Measurements from ENCODE around the gene GUCA1A.
"Not testable (repeated sequence)": the region's sequence is repeated elsewhere in the genome, so short reads cannot be mapped to it uniquely, and the experiment has no call there.

Gene GUCA1A

DNA sequence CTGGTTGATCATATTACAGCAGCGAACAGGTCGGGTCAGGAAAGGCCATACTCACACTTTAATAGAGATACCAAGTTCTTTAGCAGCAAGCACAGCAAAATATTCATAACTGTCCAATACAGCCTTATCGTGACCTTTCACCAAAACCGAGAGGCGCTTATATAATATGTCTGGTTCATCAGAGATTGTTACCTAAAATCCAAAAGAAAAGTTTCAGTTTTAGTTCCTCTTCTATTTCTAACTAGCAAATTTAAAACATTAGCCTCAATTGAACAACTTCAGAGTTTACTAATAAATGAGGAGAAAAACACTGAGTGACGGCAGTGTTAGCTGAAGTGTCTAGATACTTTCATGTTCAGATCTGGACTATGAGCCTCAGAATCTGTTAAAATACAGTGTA lies 38.6 kb downstream of the GUCA1A start:
- DNase-seq = no peak

DNA sequence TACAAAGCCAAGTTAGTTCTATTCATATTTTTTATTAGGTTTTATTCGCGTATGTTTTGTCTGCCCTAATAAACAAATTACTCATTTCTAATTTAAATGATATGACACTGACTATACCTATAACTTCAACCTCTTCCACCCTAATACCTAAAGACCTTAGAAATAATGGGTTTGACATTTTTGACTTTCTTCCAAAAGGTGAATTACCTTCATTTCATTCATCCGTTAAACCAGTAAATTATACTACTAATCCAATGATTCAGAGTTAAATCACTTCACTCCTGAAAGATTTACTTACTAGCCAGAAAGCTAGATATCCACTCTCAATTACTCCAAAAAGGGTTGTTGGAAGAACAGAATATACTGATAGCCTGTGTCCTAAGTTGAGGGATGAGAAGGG lies 39.3 kb downstream of the GUCA1A start:
- no peak for DNase-seq

- DNase-seq = not testable (repeated sequence)
These were observed 43.3 kb downstream of the GUCA1A start for GRCh38 chr6:42216495-42216894.

DNA sequence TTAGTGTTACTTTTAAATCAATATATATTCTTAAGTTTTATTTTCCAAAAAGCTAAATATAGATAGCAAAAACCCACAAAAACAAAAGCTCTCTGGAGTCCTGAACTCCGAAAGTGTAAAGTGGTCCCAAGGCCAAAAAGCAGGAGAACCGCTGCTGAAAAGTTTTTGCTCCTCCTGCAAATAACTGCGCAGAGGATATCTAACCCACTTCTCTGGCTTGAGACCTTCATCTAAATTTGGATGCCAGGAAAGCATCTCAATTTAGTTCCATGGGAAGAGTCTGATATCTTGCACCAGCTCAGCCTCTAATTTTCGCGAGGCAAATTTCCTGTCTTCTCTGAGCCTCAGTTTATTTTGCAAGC lies 44.0 kb downstream of the GUCA1A start:
- DNase-seq = no peak

DNA sequence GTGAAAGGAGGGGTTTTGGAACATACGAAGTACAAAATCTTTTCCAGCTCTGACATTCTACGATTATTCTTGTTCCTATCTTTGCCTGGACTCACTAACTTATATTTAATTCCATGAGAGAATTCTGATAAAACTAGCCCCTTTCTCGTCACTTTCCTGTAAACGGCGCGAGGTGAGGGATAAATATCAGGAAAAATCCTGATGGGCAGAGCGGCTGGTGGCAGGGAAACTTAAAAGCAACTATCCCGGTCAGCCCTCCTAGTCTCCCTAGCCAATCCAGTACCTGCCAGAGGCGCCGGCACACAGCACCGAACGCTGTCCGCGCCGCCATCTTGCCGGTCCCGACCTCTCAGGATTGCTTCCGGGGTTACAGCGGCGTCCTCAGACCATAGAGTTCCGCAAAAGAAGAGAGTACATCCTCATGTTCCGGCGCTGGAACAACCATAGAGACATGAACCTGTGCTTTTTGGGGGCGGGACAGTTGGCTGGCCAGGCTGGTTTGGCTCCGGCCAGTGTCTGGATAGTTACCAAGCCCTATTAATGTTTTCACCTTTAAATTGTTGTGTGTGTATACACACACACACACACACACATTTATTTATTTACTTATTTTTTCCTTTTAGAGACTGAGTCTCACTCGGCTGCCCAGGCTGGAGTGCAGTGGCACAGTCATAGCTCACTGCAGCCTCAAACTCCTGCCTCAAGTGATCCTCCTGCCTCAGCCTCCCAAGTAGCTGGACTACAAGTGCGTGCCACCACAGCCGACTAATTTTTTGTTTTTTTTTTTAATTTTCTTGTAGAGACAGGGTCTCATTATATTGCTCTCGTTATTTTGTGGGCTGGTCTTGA lies 44.6 kb downstream of the GUCA1A start, which contains the start of gene MRPS10:
Gene MRPS10, minus strand, starts transcription at position 343 of the 849 bp plus-strand sequence. Its CDS starts 12 bp downstream, at position 331.
- peak; percentile 95 for DNase-seq

GRCh38 chr6:42220807-42221206 lies 47.6 kb downstream of the GUCA1A start:
- DNase-seq = no peak

- DNase-seq = no peak
These were observed 48.4 kb downstream of the GUCA1A start for GRCh38 chr6:42221546-42221945.

- DNase-seq = no peak
These were observed 49.3 kb downstream of the GUCA1A start for GRCh38 chr6:42222448-42222847.

GRCh38 chr6:42224222-42225028 lies 51.3 kb downstream of the GUCA1A start:
- no peak for DNase-seq

GRCh38 chr6:42225029-42225339 lies 51.8 kb downstream of the GUCA1A start:
- DNase-seq = no peak

GRCh38 chr6:42225419-42225818 lies 52.3 kb downstream of the GUCA1A start:
- DNase-seq = no peak

DNA sequence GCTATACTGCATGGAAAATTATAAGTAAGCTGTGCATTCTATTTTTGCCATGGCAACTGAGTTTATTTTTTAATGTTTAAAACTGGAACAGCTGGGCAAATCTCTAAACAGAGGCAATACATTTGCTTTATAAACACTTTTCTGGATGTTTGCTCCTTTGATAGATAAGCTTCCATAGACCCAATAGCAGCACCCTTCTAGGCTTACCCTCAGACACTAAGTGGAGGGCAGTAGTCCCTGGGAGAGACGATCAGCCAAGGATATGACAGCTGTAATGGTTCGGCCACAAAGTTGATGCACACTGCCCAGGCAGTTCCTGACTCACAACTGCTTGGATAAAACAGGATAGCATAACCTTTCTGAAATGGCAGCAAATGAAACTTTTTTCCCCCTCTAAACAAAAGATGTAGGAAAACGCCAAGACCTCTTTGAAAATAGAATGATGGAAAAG lies 53.0 kb downstream of the GUCA1A start:
- no peak for DNase-seq

DNA sequence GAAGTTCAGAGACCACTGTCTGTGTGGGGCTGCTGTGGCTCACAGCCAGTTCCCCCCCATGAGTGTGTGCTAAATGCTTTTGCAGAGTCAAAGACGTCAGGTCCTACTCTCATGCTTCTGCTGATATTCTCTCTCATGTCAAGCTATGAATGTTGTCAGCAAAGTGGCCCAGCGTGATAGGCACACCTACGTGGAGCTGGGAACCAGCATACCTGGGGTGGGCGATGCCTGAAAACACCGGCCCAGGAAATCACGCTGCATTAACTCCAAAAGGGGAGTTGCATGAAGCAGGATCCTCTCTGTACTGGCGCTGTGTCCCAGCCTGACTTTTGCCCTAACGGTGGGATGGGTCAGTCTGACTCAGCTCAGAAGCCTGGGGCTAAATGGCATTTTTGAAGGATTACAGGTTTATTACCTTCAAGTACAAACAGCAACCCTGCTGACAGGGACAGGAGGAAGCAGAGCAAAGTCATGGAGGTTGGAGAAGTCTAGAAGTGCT lies 53.5 kb downstream of the GUCA1A start:
- DNase-seq = no peak

- DNase-seq = no peak
These were observed 54.1 kb downstream of the GUCA1A start for GRCh38 chr6:42227173-42227850.

DNA sequence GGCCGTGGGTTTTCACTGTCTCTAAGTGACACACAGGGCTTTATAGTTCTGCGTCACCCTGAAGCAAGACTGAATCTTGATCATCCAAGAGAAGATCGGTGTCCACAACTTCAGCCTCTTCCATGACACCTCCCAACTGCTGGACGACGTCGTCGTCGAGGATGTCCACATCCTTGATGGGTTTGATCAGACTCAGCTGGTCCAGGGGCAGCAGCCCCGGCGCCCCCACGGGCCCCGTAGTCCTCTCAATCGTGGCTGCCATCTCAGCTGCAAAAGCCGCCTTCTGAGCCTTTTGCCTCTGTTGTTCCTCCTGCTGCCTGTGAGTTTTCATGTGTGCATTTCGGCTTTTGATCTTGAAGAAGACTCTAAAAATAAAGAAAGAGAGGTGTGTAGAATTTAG lies 55.1 kb downstream of the GUCA1A start:
- DNase-seq = no peak
